SU-DHL-6 (cell line): ENCODE results near the gene METTL4.

Source experiments
- CTCF ChIP-seq: fragments of 200-600 bp; sonication (generic); IDR thresholded peaks from one replicate; pipeline ENCODE4 v1.5.1; 2017; ENCODE audit warnings: antibody characterized with exemption, mild to moderate bottlenecking, low read length, moderate library complexity; ENCODE audit not compliant: insufficient read depth, poor library complexity, severe bottlenecking
- EZH2phosphoT487 ChIP-seq: fragments of 200-600 bp; sonication (generic), shearing (Covaris generic); conservative IDR thresholded peaks from 2 replicates; pipeline ENCODE4 v1.6.1; 2018; ENCODE audit warnings: mild to moderate bottlenecking, antibody characterized with exemption, low read length, moderate library complexity, mixed read lengths

- TF ChIP-seq CTCF (no peak), EZH2phosphoT487 (no peak)
Measured at GRCh38 chr18:2588666-2589344, 17.5 kb upstream of the METTL4 start.
